Activated T-cell treated with anti-CD3 and anti-CD28 coated beads, Interleukin-2, amount 50 U/mL, for 72 hours (primary cell): ENCODE results near the gene TMEM158. TPM values are rescaled to one million over a fixed set of nuclear protein-coding genes. Genes with fewer than 3 reads are reported as not detected.
A peak's percentile ranks its signal among the peaks of the same experiment; 100 is the strongest.

Source experiments
- ATAC-seq, 2 donors: fragments of 150-1000 bp; cut with Tn5 transposase; replicated peaks in 1 of 2; 2 replicates each; pipeline ENCODE4 v1.10.0; 2021; ENCODE audit warnings: moderate library complexity in 2 of 2, mild to moderate bottlenecking in 1 of 2
- DNase-seq, 2 donors: peaks; one replicate each; pipeline ENCODE4 v3.0.0; 2021 to 2022; ENCODE audit warnings: mixed read lengths in 1 of 2
- H3K27ac Mint-ChIP-seq: one replicate; pipeline ENCODE4 v1.8.0; 2022; ENCODE audit warnings: mild to moderate bottlenecking, moderate library complexity, mixed read lengths
- H3K27me3 Mint-ChIP-seq: one replicate; pipeline ENCODE4 v1.8.0; 2022; ENCODE audit warnings: low read depth, mixed read lengths
- H3K36me3 Mint-ChIP-seq, 2 donors: one replicate each; pipeline ENCODE4 v1.8.0; 2022; ENCODE audit warnings: mixed read lengths in 2 of 2, mild to moderate bottlenecking in 1 of 2; ENCODE audit not compliant: insufficient read depth in 2 of 2
- H3K4me1 Mint-ChIP-seq: one replicate; pipeline ENCODE4 v1.8.0; 2022; ENCODE audit warnings: low read depth, mixed read lengths
- H3K4me3 Mint-ChIP-seq, 2 donors: one replicate each; pipeline ENCODE4 v1.8.0; 2022; ENCODE audit warnings: mild to moderate bottlenecking in 2 of 2, mixed read lengths in 2 of 2, moderate library complexity in 2 of 2
- H3K9me3 Mint-ChIP-seq, 2 donors: one replicate each; pipeline ENCODE4 v1.8.0; 2022; ENCODE audit warnings: mixed read lengths in 2 of 2
- total RNA-seq, 2 donors: library from RNA; stranded (reverse); gene quantifications; one replicate each; pipeline ENCODE4 v1.2.3, GENCODE V29; 2022

The TMEM158 gene
- total RNA-seq, 2 donors from 2014 or later: not detected

DNA sequence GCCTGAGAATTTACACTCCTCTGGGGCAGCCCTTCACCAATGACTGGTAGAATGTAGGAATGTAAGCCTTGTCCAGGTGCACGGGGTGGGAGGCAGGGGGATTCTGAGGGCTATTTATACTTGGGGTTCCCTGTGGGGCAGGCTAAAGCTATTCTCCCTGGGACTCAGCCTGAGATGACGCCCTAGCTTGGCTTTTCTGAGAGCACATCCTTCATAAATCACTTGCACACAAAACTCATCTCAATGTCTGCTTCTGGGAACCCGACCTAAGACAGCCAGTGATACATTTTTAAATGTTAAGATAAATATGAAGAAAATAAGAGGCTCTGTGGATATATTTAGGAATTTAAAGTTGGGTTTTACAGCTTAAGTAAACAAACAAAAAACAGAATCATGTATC, 16.6 kb downstream of the TMEM158 start:
- Mint-ChIP-seq H3K4me1 (peaks cover 31% of the 10 kb centered on the region), H3K27me3 (peaks cover 18% of the 10 kb centered on the region), H3K4me3 (no peak overlapping the region), H3K9me3 (no peaks in the 10 kb centered on the region), H3K36me3 (no peaks in the 10 kb centered on the region), H3K27ac (no peak overlapping the region)
- ATAC-seq: no peak
- DNase-seq: no peak

DNA sequence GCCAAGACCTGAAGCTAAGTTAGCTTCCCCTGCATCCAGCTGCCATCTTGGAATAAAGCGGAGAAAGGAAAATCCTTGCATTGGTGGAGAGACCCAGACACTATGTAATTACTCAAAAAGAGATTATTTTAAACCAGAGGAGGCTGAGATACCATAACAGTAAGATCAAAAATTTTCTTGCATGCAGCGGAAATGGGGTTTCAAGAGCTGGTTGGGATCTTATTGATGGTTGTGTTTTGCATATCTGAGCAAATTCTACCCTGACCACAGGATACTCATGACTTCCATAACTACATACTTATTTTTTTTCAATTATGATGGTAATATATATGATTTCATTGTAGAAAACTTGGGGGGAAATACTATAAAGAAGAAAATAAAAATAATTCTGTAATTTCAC, 17.5 kb downstream of the TMEM158 start:
- Mint-ChIP-seq H3K36me3 (no peaks in the 10 kb centered on the region), H3K27me3 (peaks cover 18% of the 10 kb centered on the region), H3K4me3 (no peak overlapping the region), H3K4me1 (peaks cover 31% of the 10 kb centered on the region), H3K27ac (no peak overlapping the region), H3K9me3 (no peaks in the 10 kb centered on the region)
- DNase-seq (peak; percentile 17 to 22), ATAC-seq (peak; percentile 78 to 84)

DNA sequence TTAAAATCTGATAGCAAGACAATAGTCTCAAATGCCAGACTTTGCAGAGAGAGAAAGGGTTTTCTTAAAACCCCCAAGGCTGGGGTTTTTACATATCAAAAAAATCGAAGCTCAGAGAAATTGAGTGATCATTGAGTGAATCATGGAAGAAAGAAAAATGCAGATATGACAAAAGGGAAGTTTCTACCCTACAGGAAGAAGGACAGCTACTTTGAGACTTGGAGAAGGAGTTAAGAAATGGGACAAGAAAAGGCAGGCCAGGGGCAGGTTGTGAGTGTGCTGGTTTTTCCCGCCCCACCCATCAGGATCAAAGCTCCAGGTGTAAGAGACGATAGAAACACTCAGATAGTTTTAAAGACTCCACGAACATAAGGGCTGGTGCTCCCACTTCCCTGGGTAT, 18.6 kb downstream of the TMEM158 start:
- DNase-seq: no peak
- Mint-ChIP-seq H3K36me3 (no peaks in the 10 kb centered on the region), H3K4me3 (no peak overlapping the region), H3K27ac (no peak overlapping the region), H3K9me3 (no peaks in the 10 kb centered on the region), H3K4me1 (peaks cover 31% of the 10 kb centered on the region), H3K27me3 (peaks cover 18% of the 10 kb centered on the region)
- no peak for ATAC-seq

DNA sequence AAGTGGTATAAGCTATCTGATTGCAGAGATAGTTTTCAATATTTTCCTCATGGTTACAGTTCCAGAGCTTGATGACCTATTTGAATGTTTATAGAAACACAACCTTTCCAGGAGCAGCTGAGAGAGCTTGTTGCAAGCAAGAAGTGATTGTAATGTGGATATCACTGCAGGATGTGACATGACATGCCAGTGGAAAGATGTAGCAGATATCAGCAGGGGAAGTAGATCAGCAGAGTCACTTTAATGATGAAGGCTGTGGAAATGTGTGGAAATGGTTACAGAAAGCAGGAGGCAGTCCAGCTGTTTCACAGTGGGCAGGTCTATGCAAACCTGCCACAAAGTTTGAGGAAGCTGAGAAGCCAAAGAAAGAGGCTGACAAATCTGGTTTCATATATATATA, 21.0 kb downstream of the TMEM158 start:
- Mint-ChIP-seq H3K4me1 (peaks cover 24% of the 10 kb centered on the region), H3K4me3 (no peak overlapping the region), H3K9me3 (no peaks in the 10 kb centered on the region), H3K27me3 (peaks cover 5% of the 10 kb centered on the region), H3K27ac (no peak overlapping the region), H3K36me3 (no peaks in the 10 kb centered on the region)
- DNase-seq: no peak
- no peak for ATAC-seq

DNA sequence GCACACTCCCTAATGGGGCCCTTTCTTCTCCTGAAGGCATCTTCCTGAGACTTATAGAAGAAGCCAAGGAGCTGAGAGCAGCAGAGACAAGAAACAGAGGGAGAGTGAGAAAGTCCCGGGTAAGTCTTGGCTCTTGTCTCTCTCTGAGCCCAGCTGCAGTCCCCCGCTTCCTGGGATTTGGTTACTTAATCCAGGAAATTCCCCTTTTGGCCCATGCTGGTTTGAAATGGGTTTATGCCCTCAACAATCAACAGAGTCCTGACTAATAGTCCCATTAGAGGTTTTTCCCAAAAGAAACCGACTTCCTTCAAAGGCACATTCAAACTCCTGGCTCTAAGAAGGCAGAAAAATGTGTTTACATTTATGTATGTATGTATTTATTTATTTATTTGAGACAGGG, 22.0 kb downstream of the TMEM158 start:
- H3K9me3 Mint-ChIP-seq: no peaks in the 10 kb centered on the region
- H3K4me3 Mint-ChIP-seq: no peak overlapping the region
- ATAC-seq (no peak), DNase-seq (no peak)
- peaks cover 14% of the 10 kb centered on the region for H3K27me3 Mint-ChIP-seq
- no peak overlapping the region for H3K27ac Mint-ChIP-seq
- H3K36me3 Mint-ChIP-seq: no peaks in the 10 kb centered on the region
- H3K4me1 Mint-ChIP-seq: peaks cover 22% of the 10 kb centered on the region

DNA sequence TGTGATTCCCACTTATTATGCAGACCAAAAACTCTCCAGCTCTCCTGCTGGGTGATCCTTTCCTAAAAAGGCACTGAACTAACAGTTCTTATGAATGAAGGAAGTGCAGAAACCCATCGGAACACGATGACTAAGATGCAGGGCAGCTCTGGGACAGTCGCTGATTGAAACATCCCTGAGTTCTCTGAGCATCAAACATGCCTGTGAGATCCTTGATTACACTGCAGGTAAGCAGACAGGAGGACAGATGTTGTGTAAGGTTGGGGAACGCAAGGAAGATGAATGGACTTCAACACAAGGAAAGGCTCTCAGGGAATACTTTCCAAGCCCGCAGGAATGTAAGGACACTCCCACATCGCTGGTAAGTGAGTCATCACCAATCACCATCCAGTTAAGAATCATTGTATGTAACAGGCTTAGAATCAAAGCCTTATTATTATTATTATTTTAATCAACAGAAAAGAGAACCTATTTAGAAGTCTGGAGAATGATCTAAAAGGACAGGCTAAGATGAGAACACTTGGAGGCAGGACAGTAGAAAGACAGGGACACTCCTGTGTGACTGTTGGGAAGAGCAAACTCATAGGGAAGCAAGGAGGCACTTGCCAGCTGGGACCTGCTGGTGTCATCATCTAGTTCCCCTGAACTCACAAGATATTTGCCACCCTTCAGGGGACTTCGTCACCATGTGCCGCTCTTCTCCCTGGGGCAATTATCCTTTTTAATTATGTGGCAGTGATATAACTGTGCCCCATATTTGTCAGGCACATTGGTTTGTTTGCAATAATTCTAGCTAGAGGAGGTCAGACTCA, 26.0 kb downstream of the TMEM158 start:
- ATAC-seq (no peak), DNase-seq (no peak)
- no peaks in the 10 kb centered on the region for H3K4me1 Mint-ChIP-seq
- no peaks in the 10 kb centered on the region for H3K9me3 Mint-ChIP-seq
- H3K36me3 Mint-ChIP-seq: no peaks in the 10 kb centered on the region
- no peak overlapping the region for H3K4me3 Mint-ChIP-seq
- H3K27ac Mint-ChIP-seq: no peak overlapping the region
- H3K27me3 Mint-ChIP-seq: peaks cover 34% of the 10 kb centered on the region

DNA sequence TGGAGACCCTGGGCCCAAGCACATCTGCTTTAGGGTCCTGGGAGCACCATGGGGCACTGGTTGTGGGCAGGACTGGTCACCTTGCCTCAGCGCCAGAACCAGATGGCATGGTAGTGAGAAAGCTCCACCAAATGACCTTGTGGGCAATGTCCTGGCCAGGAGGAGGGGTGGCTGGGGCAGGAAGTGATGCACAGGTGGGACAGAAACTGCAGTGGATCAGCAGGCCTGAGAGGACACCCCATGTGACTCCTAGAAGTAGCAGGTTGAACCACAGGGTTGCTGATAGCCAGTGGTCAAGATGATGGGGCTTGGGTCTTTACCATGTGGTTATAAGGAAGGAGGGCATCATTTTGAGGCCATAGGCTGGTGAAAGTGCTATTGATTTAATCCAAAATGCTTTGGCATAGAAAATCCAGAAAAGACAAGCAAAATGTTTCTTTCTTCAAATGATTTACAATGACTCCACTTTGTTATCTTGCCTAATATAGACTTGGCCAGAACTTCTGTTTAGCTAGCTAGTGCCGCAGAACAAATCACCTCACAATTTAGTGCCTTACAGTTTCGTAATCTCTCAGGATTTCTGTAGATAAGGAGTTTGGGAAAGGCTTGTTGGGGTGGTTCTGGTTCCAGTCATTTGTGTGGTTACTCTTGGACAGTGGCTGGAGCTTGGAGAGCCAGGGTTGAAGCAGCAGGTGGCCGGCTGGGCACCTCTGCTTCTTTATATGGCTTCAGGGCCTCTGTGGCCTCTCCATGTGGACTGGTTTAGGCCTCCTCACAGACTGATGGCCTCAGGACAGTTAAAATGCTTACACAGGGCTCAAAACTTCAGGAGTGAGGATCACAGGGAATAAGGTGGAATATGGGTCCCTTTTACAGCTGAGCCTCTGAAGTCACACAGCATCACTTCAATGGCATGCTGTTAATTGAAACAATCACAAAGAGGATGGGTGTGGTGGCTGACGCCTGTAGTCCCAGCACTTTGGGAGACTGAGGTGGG, 27.5 kb downstream of the TMEM158 start:
- Mint-ChIP-seq H3K4me3 (no peak overlapping the region), H3K27me3 (peaks cover 37% of the 10 kb centered on the region), H3K4me1 (no peaks in the 10 kb centered on the region), H3K36me3 (no peaks in the 10 kb centered on the region), H3K9me3 (no peaks in the 10 kb centered on the region), H3K27ac (no peak overlapping the region)
- DNase-seq: no peak
- ATAC-seq: no peak

DNA sequence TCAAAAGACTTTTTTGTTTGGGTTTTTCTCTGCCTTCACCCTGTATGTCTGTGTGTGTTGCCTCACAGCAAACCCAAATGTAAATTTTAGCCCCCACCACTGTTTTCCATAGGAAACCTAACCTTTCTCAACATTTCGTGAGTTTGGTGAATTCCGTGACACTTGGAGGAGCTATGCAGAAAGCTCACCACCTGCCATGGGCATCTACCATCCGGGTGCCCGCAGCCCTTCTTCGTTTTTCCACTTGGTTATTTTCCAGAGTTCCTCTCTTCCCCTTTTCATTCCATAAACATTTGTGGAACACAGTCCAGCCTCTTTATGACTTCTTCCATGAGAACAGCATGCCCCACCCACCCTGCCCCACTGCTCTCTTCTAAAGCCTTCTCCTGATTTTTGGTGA, 31.3 kb downstream of the TMEM158 start:
- Mint-ChIP-seq H3K9me3 (no peaks in the 10 kb centered on the region), H3K4me3 (no peak overlapping the region), H3K27me3 (peaks cover 30% of the 10 kb centered on the region), H3K27ac (no peak overlapping the region), H3K4me1 (no peaks in the 10 kb centered on the region), H3K36me3 (no peaks in the 10 kb centered on the region)
- ATAC-seq (no peak), DNase-seq (no peak)

DNA sequence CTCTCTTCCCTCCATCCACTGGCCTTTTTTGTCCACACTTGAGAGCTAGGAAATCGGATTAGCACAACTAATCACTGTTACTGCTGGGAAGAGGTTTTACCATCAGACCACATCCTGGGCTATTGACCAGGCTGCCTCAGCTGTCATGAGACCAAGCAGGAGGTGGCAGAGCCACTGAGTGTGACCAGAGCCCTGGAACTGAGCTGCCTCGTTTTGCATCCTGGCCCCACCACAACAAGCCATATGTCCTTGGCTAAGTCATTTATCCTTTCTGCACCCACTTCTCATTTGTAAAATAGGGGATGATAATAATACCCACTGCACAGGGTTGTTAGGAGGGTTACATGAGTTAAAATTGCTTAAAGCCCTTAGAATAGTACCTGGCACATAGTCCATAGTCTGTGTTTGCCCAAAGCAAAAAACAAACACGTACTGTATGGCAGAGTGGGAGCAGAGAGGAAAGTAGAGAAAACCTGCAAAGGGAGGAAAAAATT, 34.1 kb downstream of the TMEM158 start:
- Mint-ChIP-seq H3K27me3 (peaks cover 10% of the 10 kb centered on the region), H3K4me1 (peaks cover 19% of the 10 kb centered on the region), H3K36me3 (no peaks in the 10 kb centered on the region), H3K4me3 (no peak overlapping the region), H3K9me3 (no peaks in the 10 kb centered on the region), H3K27ac (no peak overlapping the region)
- DNase-seq: no peak
- ATAC-seq: no peak

DNA sequence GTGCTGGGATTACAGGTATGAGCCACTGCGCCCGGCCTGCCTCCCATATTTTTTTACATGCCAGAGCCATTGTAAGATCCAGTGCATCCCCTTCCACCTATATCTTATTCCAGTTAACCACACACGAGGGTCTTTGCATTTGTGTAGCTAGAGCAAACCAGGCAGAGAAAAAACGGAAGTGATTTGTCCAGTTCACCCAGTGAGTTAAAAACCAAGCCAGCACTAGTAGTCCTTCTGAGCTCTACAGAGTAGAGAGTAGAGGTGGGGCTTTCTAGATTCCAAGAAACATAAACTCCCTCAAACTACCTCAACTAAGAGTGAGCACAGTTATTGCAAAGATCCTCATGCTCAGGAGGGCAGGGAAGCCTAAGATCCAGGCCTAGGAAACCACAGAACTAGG, 34.7 kb downstream of the TMEM158 start:
- DNase-seq (no peak), ATAC-seq (no peak)
- Mint-ChIP-seq H3K27me3 (peaks cover 10% of the 10 kb centered on the region), H3K27ac (no peak overlapping the region), H3K36me3 (no peaks in the 10 kb centered on the region), H3K4me1 (peaks cover 19% of the 10 kb centered on the region), H3K4me3 (no peak overlapping the region), H3K9me3 (no peaks in the 10 kb centered on the region)

DNA sequence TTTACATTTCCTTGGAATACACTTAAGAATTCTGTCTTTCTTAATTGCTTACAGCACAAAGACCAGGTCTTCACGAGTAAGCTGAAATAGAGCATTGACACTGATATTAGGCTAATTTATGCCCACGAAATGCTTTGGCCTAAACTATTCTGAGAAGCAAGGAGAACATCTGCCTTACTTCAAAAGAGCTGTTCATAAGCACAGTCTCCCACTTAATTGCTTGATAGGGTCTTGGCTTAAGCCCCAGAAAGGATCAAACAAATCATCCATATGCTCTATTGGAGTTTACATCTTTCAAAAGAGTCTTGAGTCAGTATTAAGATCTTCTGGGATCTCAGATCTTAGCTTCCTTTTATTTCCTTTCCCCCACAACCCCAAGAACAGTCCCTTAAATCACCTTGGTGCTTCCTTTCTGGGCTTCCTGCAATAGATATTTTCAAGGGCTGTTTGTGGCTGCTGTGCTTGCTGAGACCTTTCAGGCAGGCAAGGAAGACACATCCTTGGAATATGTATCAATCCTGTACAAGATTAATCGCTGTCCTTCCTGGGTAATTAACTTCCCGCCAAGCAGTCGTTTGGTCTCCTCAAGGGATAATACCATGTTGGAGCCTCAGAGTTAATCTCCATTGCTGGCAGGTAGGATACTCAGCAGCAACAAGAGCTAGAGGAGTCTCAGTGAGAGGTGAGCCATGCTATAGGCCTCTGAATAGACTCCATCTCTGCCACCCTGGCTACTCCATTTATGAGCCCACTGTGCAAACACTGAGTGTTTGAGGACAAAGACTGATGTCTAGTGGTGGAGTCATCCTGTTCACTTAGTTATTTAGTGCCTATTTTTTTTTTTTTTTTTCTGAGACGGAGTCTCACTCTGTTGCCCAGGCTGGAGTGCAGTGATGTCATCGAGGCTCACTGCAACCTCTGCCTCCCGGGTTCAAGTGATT, 37.1 kb downstream of the TMEM158 start:
- H3K36me3 Mint-ChIP-seq: no peaks in the 10 kb centered on the region

DNA sequence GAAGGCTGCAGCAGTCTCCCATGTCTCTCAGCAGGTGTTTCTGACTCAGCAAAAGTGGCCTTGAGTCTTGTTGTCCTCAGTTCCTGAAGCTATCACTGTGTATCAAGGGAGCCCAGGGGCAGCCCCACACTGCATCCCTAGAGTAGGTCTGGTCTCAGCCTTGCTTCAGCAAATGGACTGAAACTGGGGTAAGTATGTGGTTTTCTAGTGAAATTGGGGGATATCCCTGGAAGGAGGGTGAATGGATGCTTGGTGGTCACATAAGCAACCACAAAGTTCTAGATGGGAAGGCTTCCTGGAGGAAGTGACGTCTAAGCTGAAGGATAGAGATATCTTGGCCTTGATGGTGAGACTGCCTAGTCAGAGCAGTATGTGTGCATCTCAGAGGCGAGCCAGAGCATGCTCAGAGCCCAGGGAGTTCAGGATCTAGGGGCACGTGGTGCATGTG, 38.4 kb downstream of the TMEM158 start:
- H3K27ac Mint-ChIP-seq: no peak overlapping the region
- ATAC-seq (peak; percentile 73 to 87), DNase-seq (peak in 1 of 2 donors; percentile 22)

More for the DNA sequence above, 37.1 kb downstream of the TMEM158 start:
- H3K27ac Mint-ChIP-seq: no peak overlapping the region
- H3K4me1 Mint-ChIP-seq: peaks cover 20% of the 10 kb centered on the region
- DNase-seq: no peak
- ATAC-seq: no peak
- H3K27me3 Mint-ChIP-seq: no peaks in the 10 kb centered on the region
- H3K4me3 Mint-ChIP-seq: no peak overlapping the region
- no peaks in the 10 kb centered on the region for H3K9me3 Mint-ChIP-seq

More for the DNA sequence above, 38.4 kb downstream of the TMEM158 start:
- Mint-ChIP-seq H3K4me3 (no peak overlapping the region), H3K4me1 (peaks cover 32% of the 10 kb centered on the region), H3K9me3 (no peaks in the 10 kb centered on the region), H3K27me3 (no peaks in the 10 kb centered on the region), H3K36me3 (no peaks in the 10 kb centered on the region)
